GM12878 (cell line): ENCODE results near the gene ADCY1. TPM values are rescaled to one million over a fixed set of nuclear protein-coding genes. Genes with fewer than 3 reads are reported as not detected.

Experiments
- ATAC-seq: fragments of 200-7000 bp; cut with Tn5 transposase; 3 replicates; pipeline ENCODE4 v1.9.1; 2020; ENCODE audit warnings: mild to moderate bottlenecking, moderate library complexity
- BruUV-seq: library from RNA; stranded (reverse); fragments of 400-500 nt; replicated peaks from 2 replicates; lab custom pipeline; 2021; lab: Mats Ljungman, UMichigan
- CTCF ChIA-PET: fragments of 300-600 bp; sonication (Branson Sonifier 250); formaldehyde crosslinking; extraction: SDS; loops from one replicate; lab custom pipeline; 2021; ENCODE audit warnings: inconsistent platforms; lab: Yijun Ruan, JAX
- POLR2A ChIA-PET: fragments of 350-600 bp; formaldehyde crosslinking; extraction: SDS; loops from one replicate; lab custom pipeline; 2021; ENCODE audit warnings: inconsistent platforms; lab: Charles Lee
- RAD21 ChIA-PET: fragments of 300-600 bp; sonication (Branson Sonifier 250); formaldehyde crosslinking; loops from one replicate; lab custom pipeline; 2023; ENCODE audit warnings: antibody characterized with exemption; ENCODE audit not compliant: unreplicated experiment; lab: Charles Lee
- SMC1A ChIA-PET: fragments of 300-600 bp; sonication (Branson Sonifier 250); formaldehyde crosslinking; loops from one replicate; lab custom pipeline; 2023; ENCODE audit not compliant: unreplicated experiment, uncharacterized antibody; lab: Charles Lee
- DNase-seq: peaks from one replicate; pipeline ENCODE4 v3.0.0-alpha.2; 2011; ENCODE audit warnings: low read depth, low spot score
- FAIRE-seq: peaks from 3 replicates; lab custom pipeline; 2011; peaks lifted over from hg19 to GRCh38; lab: Jason Lieb, UNC
- H2AFZ ChIP-seq: 2 replicates; pipeline ENCODE4 v1.6.0; 2011; ENCODE audit warnings: low read depth, low read length, control low read depth; ENCODE audit not compliant: control insufficient read depth
- H3K27ac ChIP-seq: 2 replicates; pipeline ENCODE4 v1.5.1; 2011; ENCODE audit warnings: control low read depth; ENCODE audit not compliant: control insufficient read depth, insufficient read depth
- H3K27me3 ChIP-seq, 2 experiments: replicated peaks in 1 of 2; 2 replicates each; pipeline versions ENCODE4 v1.6.0 to v1.6.1; 2011; ENCODE audit warnings: low read length in 1 of 2; ENCODE audit not compliant: control insufficient read depth in 2 of 2, insufficient read depth in 2 of 2
- H3K36me3 ChIP-seq, 2 experiments: 2 replicates each; pipeline ENCODE4 v1.5.1; 2011; ENCODE audit warnings: low read length in 1 of 2; ENCODE audit not compliant: control insufficient read depth in 2 of 2, insufficient read depth in 2 of 2
- H3K4me1 ChIP-seq: 2 replicates; pipeline ENCODE4 v1.6.1; 2011; ENCODE audit warnings: mild to moderate bottlenecking, low read length, moderate library complexity, mixed read lengths; ENCODE audit not compliant: control insufficient read depth, insufficient read depth
- H3K4me2 ChIP-seq: 2 replicates; pipeline ENCODE4 v1.6.0; 2011; ENCODE audit warnings: control low read depth; ENCODE audit not compliant: control insufficient read depth, insufficient read depth
- H3K4me3 ChIP-seq: fragments of 200-600 bp; sonication (generic); 2 replicates; pipeline ENCODE4 v1.5.1; 2016
- H3K79me2 ChIP-seq: 2 replicates; pipeline ENCODE4 v1.6.0; 2011; ENCODE audit warnings: low read length; ENCODE audit not compliant: control insufficient read depth, insufficient read depth
- H3K9ac ChIP-seq: 2 replicates; pipeline ENCODE4 v1.8.0; 2011; ENCODE audit warnings: low read length, control low read depth, mixed read lengths; ENCODE audit not compliant: control insufficient read depth, insufficient read depth
- H3K9me3 ChIP-seq: replicated peaks from 3 replicates; pipeline ENCODE4 v1.5.1; 2011; ENCODE audit warnings: mild to moderate bottlenecking, low read length; ENCODE audit not compliant: control insufficient read depth, insufficient read depth
- H4K20me1 ChIP-seq: 2 replicates; pipeline ENCODE4 v1.6.0; 2011; ENCODE audit not compliant: control insufficient read depth, insufficient read depth
- BCLAF1 ChIP-seq: fragments of 450-650 bp; IDR thresholded peaks from 2 replicates; pipeline ENCODE4 v1.6.1; 2017; ENCODE audit warnings: antibody characterized with exemption, mild to moderate bottlenecking, moderate library complexity
- WGBS: methylation state at CpG from one replicate; pipeline ENCODE4 v1.1.6; 2016; ENCODE audit warnings: low lambda C conversion rate; ENCODE audit not compliant: insufficient replicate concordance, insufficient coverage; ENCODE audit errors: missing lambda C conversion rate; 5-methylcytosine and 5-hydroxymethylcytosine counted together
- in situ Hi-C: fragments of 300-500 bp; cut with MboI; formaldehyde crosslinking; loops from 9 replicates; pipeline ENCODE4 v1.14.3; 2018; ENCODE audit warnings: mixed read lengths
- intact Hi-C: fragments of 100-400 bp; cut with micrococcal nuclease; formaldehyde crosslinking; loops from one replicate; pipeline ENCODE4 v1.14.2; 2022; ENCODE audit not compliant: unreplicated experiment
- polyA plus RNA-seq, 11 experiments: library from polyadenylated mRNA; depleted of rRNA in 4 of 11; unstranded in 6 of 11; stranded (reverse) in 5 of 11; fragments of >200 nt; fragmentation: Nextera tagmentation in 4 of 11; fragmentation: Illumina TruSeq in 1 of 11; extraction: Ambion mirVana in 4 of 11; extraction: Trizol in 1 of 11; gene quantifications; 1 replicate in 1 of 11; 2 replicates in 10 of 11; pipeline versions ENCODE4 v1.2.1 to v1.2.3, GENCODE V29; 2011 to 2016; ENCODE audit warnings: inconsistent platforms in 2 of 11, missing spikeins in 2 of 11, low read depth in 1 of 11
- total RNA-seq, 4 experiments: library from RNA; depleted of rRNA in 3 of 4; stranded (reverse); fragments of >200 nt in 3 of 4; fragmentation: Illumina TruSeq in 1 of 4; extraction: Trizol in 1 of 4; gene quantifications; 2 replicates each; pipeline versions ENCODE4 v1.2.1 to v1.2.3, GENCODE V29; 2013 to 2021

The ADCY1 gene
- total and polyA plus RNA-seq, 10 of the 15 experiments (the other 5 are each of a cell fraction or from before 2014, with no cell fraction given), result 0.13 to 1.4 (median 0.45) TPM; not detected in 1

- SMC1A ChIA-PET, result no interaction called here
Measured at GRCh38 chr7:45597286-45597984, 23.3 kb downstream of the ADCY1 start.

More at GRCh38 chr7:45597286-45597984, 23.3 kb downstream of the ADCY1 start:
- Histone ChIP-seq H3K36me3 (no peaks in the 10 kb centered on the region), H3K27ac (no peak overlapping the region), H3K9me3 (no peaks in the 10 kb centered on the region), H4K20me1 (no peaks in the 10 kb centered on the region), H3K9ac (no peak overlapping the region), H3K4me2 (no peak overlapping the region), H3K4me1 (no peaks in the 10 kb centered on the region), H2AFZ (no peak overlapping the region), H3K27me3 (no peaks in the 10 kb centered on the region; a peak in 2 of 4 replicates), H3K4me3 (no peak overlapping the region), H3K79me2 (no peaks in the 10 kb centered on the region)
- BruUV-seq, result no TSS peak
- ATAC-seq (no peak), DNase-seq (no peak), FAIRE-seq (no peak)
- WGBS, result 53% methylated on average over 9 of the region's 9 CpGs
- RAD21 ChIA-PET, result no interaction called here
- in situ Hi-C loops (no loop called here), intact Hi-C loops (no loop called here)
- no peak for TF ChIP-seq BCLAF1
- POLR2A ChIA-PET, result no interaction called here
- CTCF ChIA-PET, result no interaction called here
